SK-N-SH (cell line): ENCODE data around the gene TP53TG5. TPM values are rescaled to one million over a fixed set of nuclear protein-coding genes. Genes with fewer than 3 reads are reported as not detected.

Source experiments
- CTCF ChIA-PET: fragments of 300-600, 350-600 bp; formaldehyde crosslinking; extraction: SDS; loops from one replicate; lab custom pipeline; 2021; lab: Yijun Ruan, JAX
- POLR2A ChIA-PET: fragments of 350-600 bp; sonication (Branson Sonifier 250); formaldehyde crosslinking; extraction: SDS; loops from one replicate; lab custom pipeline; 2020; ENCODE audit warnings: antibody characterized with exemption, inconsistent platforms; lab: Yijun Ruan, JAX
- DNase-seq: peaks from one replicate; pipeline ENCODE4 v3.0.0; 2012
- H2AFZ ChIP-seq: fragments of 200-600 bp; sonication (generic); 2 replicates; pipeline ENCODE4 v1.8.1; 2016; ENCODE audit warnings: antibody characterized with exemption, mild to moderate bottlenecking, low read depth
- H3F3A ChIP-seq: fragments of 200-600 bp; sonication (generic); replicated peaks from 2 replicates; pipeline ENCODE3; 2016; ENCODE audit warnings: antibody characterized with exemption, mild to moderate bottlenecking; ENCODE audit not compliant: insufficient read depth
- H3K27ac ChIP-seq, 2 experiments: fragments of 200-500 bp in 1 of 2; fragments of 200-600 bp in 1 of 2; sonication (Bioruptor generic) in 1 of 2; sonication (generic), shearing (Covaris generic) in 1 of 2; 2 replicates each; pipeline versions ENCODE4 v1.5.1 to v1.6.1; 2014 to 2016; ENCODE audit warnings: low read depth in 2 of 2, inconsistent platforms in 1 of 2, low read length in 1 of 2, mild to moderate bottlenecking in 1 of 2, mixed read lengths in 1 of 2
- H3K27me3 ChIP-seq: fragments of 200-600 bp; sonication (generic), shearing (Covaris generic); 2 replicates; pipeline ENCODE4 v1.6.1; 2016; ENCODE audit warnings: mixed run types; ENCODE audit not compliant: insufficient read depth
- H3K36me3 ChIP-seq, 2 experiments: fragments of 200-500 bp in 1 of 2; fragments of 200-600 bp in 1 of 2; sonication (Bioruptor generic) in 1 of 2; sonication (generic) in 1 of 2; replicated peaks in 1 of 2; 2 replicates each; pipeline versions ENCODE3 to v1.5.1; 2014 to 2016; ENCODE audit warnings: low read length in 1 of 2, mild to moderate bottlenecking in 1 of 2; ENCODE audit not compliant: insufficient read depth in 2 of 2, control insufficient read depth in 1 of 2
- H3K4me1 ChIP-seq, 2 experiments: fragments of 200-500 bp in 1 of 2; fragments of 200-600 bp in 1 of 2; sonication (Bioruptor generic) in 1 of 2; sonication (generic), shearing (Covaris generic) in 1 of 2; 2 replicates each; pipeline versions ENCODE4 v1.5.1 to v1.6.1; 2014 to 2016; ENCODE audit warnings: low read depth in 1 of 2, low read length in 1 of 2, mixed run types in 1 of 2; ENCODE audit not compliant: insufficient read depth in 2 of 2, control insufficient read depth in 1 of 2
- H3K4me2 ChIP-seq: fragments of 200-600 bp; sonication (generic), shearing (Covaris generic); 2 replicates; pipeline ENCODE4 v1.6.1; 2017; ENCODE audit warnings: mixed run types
- H3K4me3 ChIP-seq, 2 experiments: fragments of 200-500 bp in 1 of 2; fragments of 200-600 bp in 1 of 2; sonication (Bioruptor generic) in 1 of 2; sonication (generic), shearing (Covaris generic) in 1 of 2; 2 replicates each; pipeline versions ENCODE4 v1.5.1 to v1.8.1; 2014 to 2016; ENCODE audit warnings: low read depth in 2 of 2, inconsistent platforms in 1 of 2, low read length in 1 of 2, mild to moderate bottlenecking in 1 of 2, mixed read lengths in 1 of 2, moderate library complexity in 1 of 2
- H3K79me2 ChIP-seq: fragments of 200-600 bp; sonication (generic); 2 replicates; pipeline ENCODE4 v1.8.1; 2017; ENCODE audit warnings: mild to moderate bottlenecking; ENCODE audit not compliant: insufficient read depth
- H3K9ac ChIP-seq: fragments of 200-600 bp; sonication (generic); 2 replicates; pipeline ENCODE4 v1.6.1; 2017; ENCODE audit warnings: mixed run types
- H3K9me2 ChIP-seq: fragments of 200-600 bp; sonication (generic); 2 replicates; pipeline ENCODE4 v1.6.1; 2017; ENCODE audit warnings: mixed run types
- H3K9me3 ChIP-seq: fragments of 200-600 bp; sonication (generic); 2 replicates; pipeline ENCODE4 v1.6.1; 2017; ENCODE audit warnings: mixed run types, mild to moderate bottlenecking, moderate library complexity
- H4K20me1 ChIP-seq: fragments of 200-600 bp; sonication (generic); 2 replicates; pipeline ENCODE4 v1.6.1; 2017; ENCODE audit warnings: mild to moderate bottlenecking, mixed run types; ENCODE audit not compliant: insufficient read depth
- ELF1 ChIP-seq: IDR thresholded peaks from 2 replicates; pipeline ENCODE4 v1.4.0; 2012
- MXI1 ChIP-seq: IDR thresholded peaks from 2 replicates; pipeline ENCODE4 v1.6.1; 2012; ENCODE audit warnings: mild to moderate bottlenecking, low read depth, low read length, improper control_type of control experiment
- POLR2AphosphoS5 ChIP-seq: IDR thresholded peaks from 2 replicates; pipeline ENCODE4 v1.6.1; 2012; ENCODE audit warnings: low read depth, low read length
- RXRA ChIP-seq: IDR thresholded peaks from 2 replicates; pipeline ENCODE4 v1.4.0; 2012; ENCODE audit warnings: low read depth, mild to moderate bottlenecking, borderline replicate concordance
- SMC3 ChIP-seq: IDR thresholded peaks from 2 replicates; pipeline ENCODE4 v1.6.1; 2012; ENCODE audit warnings: low read depth, low read length, improper control_type of control experiment
- TAF1 ChIP-seq: IDR thresholded peaks from 2 replicates; pipeline ENCODE4 v1.6.1; 2012; ENCODE audit warnings: low read depth, mild to moderate bottlenecking, low read length, moderate library complexity, borderline replicate concordance
- TCF12 ChIP-seq: IDR thresholded peaks from 2 replicates; pipeline ENCODE4 v1.4.0; 2012
- WGBS: methylation state at CpG from one replicate; pipeline ENCODE4 v1.1.6; 2017; ENCODE audit warnings: low lambda C conversion rate; 5-methylcytosine and 5-hydroxymethylcytosine counted together
- polyA plus RNA-seq, 3 experiments: library from polyadenylated mRNA; depleted of rRNA; stranded (reverse); fragments of >200 nt; gene quantifications; 2 replicates each; pipeline ENCODE4 v1.2.3, GENCODE V29; 2012
- TF ChIP-seq, protein P1 (sequence below): IDR thresholded peaks from 2 replicates; pipeline ENCODE4; 2012
- TF ChIP-seq, protein P2 (sequence below): fragments of 150-350 bp; IDR thresholded peaks from 2 replicates; pipeline ENCODE4 v1.6.1; 2017; ENCODE audit warnings: antibody characterized with exemption, low read length, low read depth, borderline replicate concordance

The TP53TG5 gene
- polyA plus RNA-seq, 1 of the 3 experiments (the other 2 are of a cell fraction): not detected

GRCh38 chr20:45406260-45407066 is 28.3 kb upstream of the TP53TG5 start (continued):
- TF ChIP-seq, protein P1, sequence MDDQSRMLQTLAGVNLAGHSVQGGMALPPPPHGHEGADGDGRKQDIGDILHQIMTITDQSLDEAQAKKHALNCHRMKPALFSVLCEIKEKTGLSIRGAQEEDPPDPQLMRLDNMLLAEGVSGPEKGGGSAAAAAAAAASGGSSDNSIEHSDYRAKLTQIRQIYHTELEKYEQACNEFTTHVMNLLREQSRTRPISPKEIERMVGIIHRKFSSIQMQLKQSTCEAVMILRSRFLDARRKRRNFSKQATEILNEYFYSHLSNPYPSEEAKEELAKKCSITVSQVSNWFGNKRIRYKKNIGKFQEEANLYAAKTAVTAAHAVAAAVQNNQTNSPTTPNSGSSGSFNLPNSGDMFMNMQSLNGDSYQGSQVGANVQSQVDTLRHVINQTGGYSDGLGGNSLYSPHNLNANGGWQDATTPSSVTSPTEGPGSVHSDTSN: no peak

- Histone ChIP-seq H2AFZ (peak overlapping the region; percentile 72; the same call in 1 of the 2 replicates), H3K4me2 (peak overlapping the region; percentile 96), H3K4me1 (peaks cover 0 to 8% of the 10 kb centered on the region in 2 experiments; a peak in 1 of 4 replicates), H4K20me1 (no peaks in the 10 kb centered on the region), H3K9me2 (no peaks in the 10 kb centered on the region), H3K9ac (peak overlapping the region; percentile 57), H3F3A (no peaks in the 10 kb centered on the region), H3K36me3 (peaks cover 4 to 13% of the 10 kb centered on the region in 2 experiments), H3K27ac (no peak overlapping the region; a peak in 1 of 4 replicates), H3K9me3 (no peaks in the 10 kb centered on the region), H3K4me3 (peak overlapping the region; percentile 66 to 76), H3K27me3 (no peaks in the 10 kb centered on the region), H3K79me2 (no peaks in the 10 kb centered on the region)
- TF ChIP-seq, protein P2, sequence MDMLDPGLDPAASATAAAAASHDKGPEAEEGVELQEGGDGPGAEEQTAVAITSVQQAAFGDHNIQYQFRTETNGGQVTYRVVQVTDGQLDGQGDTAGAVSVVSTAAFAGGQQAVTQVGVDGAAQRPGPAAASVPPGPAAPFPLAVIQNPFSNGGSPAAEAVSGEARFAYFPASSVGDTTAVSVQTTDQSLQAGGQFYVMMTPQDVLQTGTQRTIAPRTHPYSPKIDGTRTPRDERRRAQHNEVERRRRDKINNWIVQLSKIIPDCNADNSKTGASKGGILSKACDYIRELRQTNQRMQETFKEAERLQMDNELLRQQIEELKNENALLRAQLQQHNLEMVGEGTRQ: no peak
- TF ChIP-seq SMC3 (no peak), ELF1 (no peak), TAF1 (no peak), TCF12 (no peak), MXI1 (no peak), RXRA (no peak)
- 28% methylated on average over 13 of the region's 49 CpGs for WGBS
- POLR2A ChIA-PET: interaction anchor here (0.6 to 1.1 kb wide), 2 partner anchors 9 to 43 kb away, joined by 3 read pairs; partner anchors contain the start of gene SYS1
- DNase-seq: peak; percentile 75
- CTCF ChIA-PET: interaction anchor here (3.1 to 4.6 kb wide), 3 partner anchors 31 to 44 kb away, joined by 11 to 40 read pairs (median 12); partner anchors contain the start of gene SYS1
Measured at GRCh38 chr20:45405571-45406259, 27.6 kb upstream of the TP53TG5 start.

DNA sequence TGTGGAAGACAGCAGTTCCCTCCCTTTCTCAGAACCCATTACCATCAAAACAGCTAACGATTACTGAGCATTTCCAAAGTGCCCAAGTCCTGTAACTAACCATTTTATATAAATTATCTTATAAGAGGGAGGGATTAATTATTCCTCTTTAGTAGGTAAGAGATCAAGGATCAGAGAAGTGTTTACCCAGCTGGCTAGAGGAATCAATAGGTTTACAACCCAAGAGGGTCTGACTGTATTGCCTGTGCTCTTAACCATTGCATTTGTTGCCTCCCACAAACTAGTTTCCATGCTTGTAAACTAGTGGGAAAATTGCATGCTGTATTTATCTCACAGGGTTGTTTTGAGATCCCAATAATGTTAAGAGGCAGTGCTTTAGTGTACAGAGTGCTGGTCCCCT is 26.3 kb upstream of the TP53TG5 start:
- Histone ChIP-seq H3K36me3 (peaks cover 3 to 8% of the 10 kb centered on the region in 2 experiments), H3K4me3 (no peak overlapping the region), H4K20me1 (no peaks in the 10 kb centered on the region), H3K9me3 (0 out of 2 replicates have a peak, but pooled peaks cover 5% of the 10 kb centered on the region), H2AFZ (no peak overlapping the region), H3K4me1 (peaks cover 0 to 8% of the 10 kb centered on the region in 2 experiments; a peak in 1 of 4 replicates), H3K9me2 (no peaks in the 10 kb centered on the region), H3K4me2 (no peak overlapping the region), H3F3A (no peaks in the 10 kb centered on the region), H3K9ac (no peak overlapping the region), H3K27me3 (no peaks in the 10 kb centered on the region), H3K27ac (no peak overlapping the region), H3K79me2 (no peaks in the 10 kb centered on the region)
- ChIA-PET POLR2A (no interaction called here), CTCF (interaction anchor here (0.9 to 4.6 kb wide), 5 partner anchors 11 to 42 kb away, joined by 3 to 40 read pairs (median 11); partner anchors contain the start of gene SYS1)
- no peak for DNase-seq
- TF ChIP-seq ELF1 (no peak), POLR2AphosphoS5 (no peak)
- WGBS: 88% methylated on average over 1 of the region's 1 CpG
